ENCODE data around the gene SHMT2.

DNA sequence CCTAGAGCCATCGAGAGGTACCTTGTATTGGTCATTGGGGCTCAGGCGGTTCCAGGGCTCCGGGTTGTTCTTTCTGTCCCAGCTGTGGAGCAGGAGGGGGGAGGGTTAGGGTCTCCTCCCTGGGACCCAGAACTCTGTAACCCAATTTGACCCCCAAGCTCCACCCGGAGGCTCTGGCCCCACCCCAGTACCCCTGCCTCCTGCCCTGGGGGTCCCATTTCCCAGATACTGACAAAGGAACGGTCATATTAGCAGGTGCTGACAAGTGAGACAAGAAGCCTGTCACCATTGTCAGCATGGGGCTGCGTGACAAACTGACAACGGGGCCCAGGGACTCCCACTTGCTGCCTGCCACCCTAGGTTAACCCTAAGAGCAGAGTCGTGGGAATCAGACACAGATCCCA, 6.2 kb downstream of the SHMT2 start:
- no peak for TF ChIP-seq CTCF (IDR thresholded peaks at IDR 0.05 in 2 of 3, conservative IDR thresholded peaks at IDR 0.05 in 1 of 3; ENCODE audit: borderline replicate concordance in 1 of 3, insufficient read depth in 1 of 3, low read depth in 2 of 3, low read length in 2 of 3)
- no peak for TF ChIP-seq POLR2A (IDR thresholded peaks at IDR 0.05; ENCODE audit: borderline replicate concordance, extremely low read depth, insufficient read depth, insufficient read length)
- TF ChIP-seq EZH2 (IDR thresholded peaks at IDR 0.05) = no peak
- no peak for TF ChIP-seq RAD21 (IDR thresholded peaks at IDR 0.05; ENCODE audit: low read depth)
- no peak for TF ChIP-seq ZFX (IDR thresholded peaks at IDR 0.05)
- no peak for TF ChIP-seq TCF7L2 (IDR thresholded peaks at IDR 0.05; ENCODE audit: borderline replicate concordance, extremely low read depth, insufficient read depth, insufficient read length)
- TF ChIP-seq POLR2AphosphoS5 (IDR thresholded peaks at IDR 0.05; ENCODE audit: low read depth, low read length) = no peak
- no peak for TF ChIP-seq YY1 (IDR thresholded peaks at IDR 0.05; ENCODE audit: extremely low read depth, insufficient replicate concordance, low read depth, low read length)
